Effector memory CD4-positive, alpha-beta T cell (primary cell): ENCODE results near the gene USP44.

ENCODE experiments used
- DNase-seq, 3 donors: peaks; one replicate each; pipeline ENCODE4 v3.0.0-alpha.2; 2020
- H3K27ac ChIP-seq: 2 replicates; pipeline ENCODE4 v1.7.0; 2013; ENCODE audit warnings: mild to moderate bottlenecking, low read length, moderate library complexity; ENCODE audit not compliant: insufficient read depth, poor library complexity, severe bottlenecking
- H3K27me3 ChIP-seq: replicated peaks from 2 replicates; pipeline ENCODE4 v1.7.0; 2013; ENCODE audit warnings: mild to moderate bottlenecking, low read length; ENCODE audit not compliant: insufficient read depth, control insufficient read depth, poor library complexity, severe bottlenecking
- H3K36me3 ChIP-seq: 2 replicates; pipeline ENCODE4 v1.7.0; 2013; ENCODE audit warnings: mild to moderate bottlenecking, low read length, moderate library complexity; ENCODE audit not compliant: control insufficient read depth, insufficient read depth
- H3K4me1 ChIP-seq: 2 replicates; pipeline ENCODE4 v1.7.0; 2013; ENCODE audit warnings: low read length, mild to moderate bottlenecking; ENCODE audit not compliant: control insufficient read depth, insufficient read depth, poor library complexity, severe bottlenecking
- H3K4me3 ChIP-seq: 2 replicates; pipeline ENCODE4 v1.7.0; 2013; ENCODE audit warnings: low read length, low read depth, mild to moderate bottlenecking; ENCODE audit not compliant: insufficient read depth, poor library complexity, severe bottlenecking
- H3K9me3 ChIP-seq: 2 replicates; pipeline ENCODE4 v1.7.0; 2013; ENCODE audit warnings: mild to moderate bottlenecking, low read length, moderate library complexity; ENCODE audit not compliant: control insufficient read depth
- total RNA-seq, 3 donors: gene quantifications; one replicate each; lab custom pipeline; 2026; lab: John Stamatoyannopoulos, UW

Gene USP44
- total RNA-seq = 2.3 to 4.5 (median 4.1) reads per million in 3 donors

GRCh38 chr12:95551305-95551704, at the start of gene USP44:
Gene USP44, minus strand, starts transcription at chr12:95551476. Its CDS starts 17,220 bp downstream, at chr12:95534256.
- DNase-seq = no peak
- Histone ChIP-seq H3K4me1 (no peaks in the 10 kb centered on the region), H3K9me3 (no peaks in the 10 kb centered on the region), H3K36me3 (no peaks in the 10 kb centered on the region), H3K27ac (no peak within 1 kb of the TSS), H3K4me3 (no peak within 1 kb of the TSS), H3K27me3 (no peaks in the 10 kb centered on the region)

- Histone ChIP-seq H3K27me3 (no peaks in the 10 kb centered on the region), H3K4me3 (no peak overlapping the region), H3K4me1 (no peaks in the 10 kb centered on the region), H3K36me3 (no peaks in the 10 kb centered on the region), H3K27ac (no peak overlapping the region), H3K9me3 (no peaks in the 10 kb centered on the region)
- no peak for DNase-seq
Measured at GRCh38 chr12:95600567-95600966, 49.3 kb upstream of the USP44 start.

- no peaks in the 10 kb centered on the region for H3K36me3 ChIP-seq
- no peaks in the 10 kb centered on the region for H3K4me1 ChIP-seq
- no peaks in the 10 kb centered on the region for H3K27me3 ChIP-seq
- no peak for DNase-seq
- H3K4me3 ChIP-seq = no peak overlapping the region
- H3K9me3 ChIP-seq = no peaks in the 10 kb centered on the region
- H3K27ac ChIP-seq = no peak overlapping the region
Measured at GRCh38 chr12:95599880-95600279, 48.6 kb upstream of the USP44 start.

- Histone ChIP-seq H3K36me3 (no peaks in the 10 kb centered on the region), H3K4me3 (no peak overlapping the region), H3K9me3 (no peaks in the 10 kb centered on the region), H3K27ac (no peak overlapping the region), H3K4me1 (no peaks in the 10 kb centered on the region), H3K27me3 (no peaks in the 10 kb centered on the region)
- no peak for DNase-seq
Measured at GRCh38 chr12:95594136-95594535, 42.9 kb upstream of the USP44 start.

- no peaks in the 10 kb centered on the region for H3K9me3 ChIP-seq
- no peak overlapping the region for H3K27ac ChIP-seq
- no peak overlapping the region for H3K4me3 ChIP-seq
- no peaks in the 10 kb centered on the region for H3K27me3 ChIP-seq
- no peaks in the 10 kb centered on the region for H3K36me3 ChIP-seq
- DNase-seq = no peak
- H3K4me1 ChIP-seq = no peaks in the 10 kb centered on the region
Measured at GRCh38 chr12:95593266-95593871, 42.1 kb upstream of the USP44 start.

GRCh38 chr12:95591731-95592130, 40.5 kb upstream of the USP44 start:
- H3K9me3 ChIP-seq = no peaks in the 10 kb centered on the region
- H3K27me3 ChIP-seq = no peaks in the 10 kb centered on the region
- no peak overlapping the region for H3K27ac ChIP-seq
- H3K36me3 ChIP-seq = no peaks in the 10 kb centered on the region
- no peak overlapping the region for H3K4me3 ChIP-seq
- no peaks in the 10 kb centered on the region for H3K4me1 ChIP-seq
- no peak for DNase-seq

- no peak for DNase-seq
- no peak overlapping the region for H3K27ac ChIP-seq
- H3K27me3 ChIP-seq = no peaks in the 10 kb centered on the region
- no peak overlapping the region for H3K4me3 ChIP-seq
- no peaks in the 10 kb centered on the region for H3K4me1 ChIP-seq
- no peaks in the 10 kb centered on the region for H3K36me3 ChIP-seq
- no peaks in the 10 kb centered on the region for H3K9me3 ChIP-seq
Measured at GRCh38 chr12:95590775-95591174, 39.5 kb upstream of the USP44 start.

GRCh38 chr12:95583933-95584332, 32.7 kb upstream of the USP44 start:
- H3K27me3 ChIP-seq = no peaks in the 10 kb centered on the region
- H3K36me3 ChIP-seq = no peaks in the 10 kb centered on the region
- H3K9me3 ChIP-seq = no peaks in the 10 kb centered on the region
- no peak overlapping the region for H3K4me3 ChIP-seq
- no peak overlapping the region for H3K27ac ChIP-seq
- H3K4me1 ChIP-seq = no peaks in the 10 kb centered on the region
- DNase-seq = no peak

GRCh38 chr12:95582230-95583058, 31.2 kb upstream of the USP44 start:
- H3K36me3 ChIP-seq = no peaks in the 10 kb centered on the region
- H3K27ac ChIP-seq = no peak overlapping the region
- no peaks in the 10 kb centered on the region for H3K27me3 ChIP-seq
- no peaks in the 10 kb centered on the region for H3K9me3 ChIP-seq
- no peaks in the 10 kb centered on the region for H3K4me1 ChIP-seq
- no peak for DNase-seq
- H3K4me3 ChIP-seq = no peak overlapping the region

GRCh38 chr12:95577820-95578219, 26.5 kb upstream of the USP44 start:
- Histone ChIP-seq H3K36me3 (no peaks in the 10 kb centered on the region), H3K4me3 (no peak overlapping the region), H3K9me3 (no peaks in the 10 kb centered on the region), H3K4me1 (no peaks in the 10 kb centered on the region), H3K27ac (no peak overlapping the region), H3K27me3 (no peaks in the 10 kb centered on the region)
- no peak for DNase-seq
